ENCODE data around the gene LGALS16. TPM values are rescaled to one million over a fixed set of nuclear protein-coding genes. Genes with fewer than 3 reads are reported as not detected.

LGALS16 gene
- total RNA-seq, 1 experiment from 2014 or later: not detected

GRCh38 chr19:39704181-39705044 is 48.7 kb downstream of the LGALS16 start, which contains the start of gene LGALS14:
LGALS14 (plus strand) TSS chr19:39704481; CDS start chr19:39704529, 48 bp downstream.
- Histone ChIP-seq H4K8ac (replicated peaks; ENCODE audit: insufficient read length, low read depth, low read length) (no peak within 1 kb of the TSS), H2AFZ (ENCODE audit: low read length) (no peak within 1 kb of the TSS), H3K27ac (ENCODE audit: insufficient read length, low read depth, low read length) (no peak within 1 kb of the TSS), H3K9ac (ENCODE audit: extremely low read depth, insufficient read length, low read length) (no peak within 1 kb of the TSS), H3K4ac (ENCODE audit: low read depth, low read length) (no peak within 1 kb of the TSS), H3T11ph (ENCODE audit: low read length) (no peak within 1 kb of the TSS), H3K23ac (ENCODE audit: insufficient read length, low read depth, low read length) (no peak within 1 kb of the TSS), H3K18ac (ENCODE audit: insufficient read length, low read depth, low read length) (no peak within 1 kb of the TSS), H3K27me3 (ENCODE audit: insufficient read depth, low read length) (no peaks in the 10 kb centered on the region), H3K4me2 (ENCODE audit: insufficient read depth, insufficient read length, low read length) (no peak within 1 kb of the TSS), H3K79me1 (ENCODE audit: insufficient read depth, low read depth, low read length, poor library complexity, severe bottlenecking) (no peaks in the 10 kb centered on the region), H2AK5ac (ENCODE audit: insufficient read length, low read length) (no peak within 1 kb of the TSS), H4K5ac (ENCODE audit: insufficient read length, low read depth, low read length) (no peak within 1 kb of the TSS), H2BK5ac (ENCODE audit: insufficient read length, low read length) (no peak within 1 kb of the TSS), H2BK15ac (ENCODE audit: low read depth, low read length) (no peak within 1 kb of the TSS), H3K56ac (ENCODE audit: insufficient read length, low read depth, low read length) (no peak within 1 kb of the TSS), H2BK120ac (ENCODE audit: low read depth, low read length, poor library complexity, severe bottlenecking) (no peak within 1 kb of the TSS), H3K79me2 (ENCODE audit: insufficient read depth, low read length) (no peaks in the 10 kb centered on the region), H3K4me1 (ENCODE audit: insufficient read depth, low read length) (no peaks in the 10 kb centered on the region), H2BK12ac (ENCODE audit: insufficient read length, low read depth, low read length) (no peak within 1 kb of the TSS), H3K23me2 (ENCODE audit: insufficient read length, low read depth, low read length, poor library complexity, severe bottlenecking) (no peaks in the 10 kb centered on the region), H3K9me3 (ENCODE audit: control insufficient read depth, low read depth, low read length) (no peaks in the 10 kb centered on the region), H3K14ac (ENCODE audit: insufficient read depth, low read length) (no peak within 1 kb of the TSS), H4K91ac (ENCODE audit: insufficient read length, low read depth, low read length) (no peak within 1 kb of the TSS), H4K20me1 (ENCODE audit: control insufficient read depth, insufficient read depth, insufficient read length) (no peaks in the 10 kb centered on the region), H2BK20ac (ENCODE audit: low read depth, low read length, poor library complexity, severe bottlenecking) (no peak within 1 kb of the TSS)
- Mint-ChIP-seq H3K27ac (no peak within 1 kb of the TSS), H3K36me3 (ENCODE audit: insufficient read depth in 1 of 3, low read depth in 3 of 3) (no peaks in the 10 kb centered on the region), H3K27me3 (ENCODE audit: low read depth) (peaks cover 2% of the 10 kb centered on the region; the same call in 1 of the 2 replicates), H3K4me1 (peaks cover 0 to 2% of the 10 kb centered on the region in 2 experiments; a peak in 1 of 4 replicates), H3K4me3 (no peak within 1 kb of the TSS), H3K9me3 (no peaks in the 10 kb centered on the region)
- no CpG with 5 or more reads among the region's 6 CpGs for WGBS (ENCODE audit: extremely low coverage, insufficient read length, low lambda C conversion rate)
- no peak for DNase-seq
- TF ChIP-seq, protein P1, sequence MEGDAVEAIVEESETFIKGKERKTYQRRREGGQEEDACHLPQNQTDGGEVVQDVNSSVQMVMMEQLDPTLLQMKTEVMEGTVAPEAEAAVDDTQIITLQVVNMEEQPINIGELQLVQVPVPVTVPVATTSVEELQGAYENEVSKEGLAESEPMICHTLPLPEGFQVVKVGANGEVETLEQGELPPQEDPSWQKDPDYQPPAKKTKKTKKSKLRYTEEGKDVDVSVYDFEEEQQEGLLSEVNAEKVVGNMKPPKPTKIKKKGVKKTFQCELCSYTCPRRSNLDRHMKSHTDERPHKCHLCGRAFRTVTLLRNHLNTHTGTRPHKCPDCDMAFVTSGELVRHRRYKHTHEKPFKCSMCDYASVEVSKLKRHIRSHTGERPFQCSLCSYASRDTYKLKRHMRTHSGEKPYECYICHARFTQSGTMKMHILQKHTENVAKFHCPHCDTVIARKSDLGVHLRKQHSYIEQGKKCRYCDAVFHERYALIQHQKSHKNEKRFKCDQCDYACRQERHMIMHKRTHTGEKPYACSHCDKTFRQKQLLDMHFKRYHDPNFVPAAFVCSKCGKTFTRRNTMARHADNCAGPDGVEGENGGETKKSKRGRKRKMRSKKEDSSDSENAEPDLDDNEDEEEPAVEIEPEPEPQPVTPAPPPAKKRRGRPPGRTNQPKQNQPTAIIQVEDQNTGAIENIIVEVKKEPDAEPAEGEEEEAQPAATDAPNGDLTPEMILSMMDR (conservative IDR thresholded peaks at IDR 0.05): no peak

Measured in H9 (cell line).